GM12874 (cell line): Measurements from ENCODE around the gene MTX1.

ENCODE experiments used
- CTCF ChIP-seq: IDR thresholded peaks from 2 replicates; pipeline ENCODE4 v1.5.1; 2011; ENCODE audit warnings: low read depth, mild to moderate bottlenecking, control low read depth, low read length, moderate library complexity; ENCODE audit not compliant: insufficient read depth

MTX1 gene

GRCh38 chr1:155256058-155256852 is 47.8 kb downstream of the MTX1 start:
- TF ChIP-seq CTCF = no peak

- no peak for TF ChIP-seq CTCF
These were observed 51.8 kb downstream of the MTX1 start for GRCh38 chr1:155260276-155260675.

GRCh38 chr1:155261493-155261851 is 53.0 kb downstream of the MTX1 start:
- no peak for TF ChIP-seq CTCF

- TF ChIP-seq CTCF = no peak
These were observed 53.6 kb downstream of the MTX1 start, which contains the start of gene SCAMP3 for GRCh38 chr1:155261852-155262673. Gene SCAMP3, minus strand, starts transcription at chr1:155262360. Its CDS starts 209 bp downstream, at chr1:155262151.

GRCh38 chr1:155263067-155263466 is 54.6 kb downstream of the MTX1 start:
- no peak for TF ChIP-seq CTCF
